GM23248 (cell line): ENCODE data around the gene CDK9.

Experiments used
- EZH2 ChIP-seq: fragments of 200-600 bp; sonication (generic); IDR thresholded peaks from 2 replicates; pipeline ENCODE4 v1.6.1; 2018; ENCODE audit warnings: antibody characterized with exemption, mild to moderate bottlenecking; ENCODE audit not compliant: insufficient read depth, poor library complexity, severe bottlenecking
- EZH2phosphoT487 ChIP-seq: fragments of 200-600 bp; sonication (generic); IDR thresholded peaks from 2 replicates; pipeline ENCODE4 v1.6.1; 2018; ENCODE audit warnings: antibody characterized with exemption, moderate library complexity, mild to moderate bottlenecking, low read depth; ENCODE audit not compliant: insufficient read depth

DNA sequence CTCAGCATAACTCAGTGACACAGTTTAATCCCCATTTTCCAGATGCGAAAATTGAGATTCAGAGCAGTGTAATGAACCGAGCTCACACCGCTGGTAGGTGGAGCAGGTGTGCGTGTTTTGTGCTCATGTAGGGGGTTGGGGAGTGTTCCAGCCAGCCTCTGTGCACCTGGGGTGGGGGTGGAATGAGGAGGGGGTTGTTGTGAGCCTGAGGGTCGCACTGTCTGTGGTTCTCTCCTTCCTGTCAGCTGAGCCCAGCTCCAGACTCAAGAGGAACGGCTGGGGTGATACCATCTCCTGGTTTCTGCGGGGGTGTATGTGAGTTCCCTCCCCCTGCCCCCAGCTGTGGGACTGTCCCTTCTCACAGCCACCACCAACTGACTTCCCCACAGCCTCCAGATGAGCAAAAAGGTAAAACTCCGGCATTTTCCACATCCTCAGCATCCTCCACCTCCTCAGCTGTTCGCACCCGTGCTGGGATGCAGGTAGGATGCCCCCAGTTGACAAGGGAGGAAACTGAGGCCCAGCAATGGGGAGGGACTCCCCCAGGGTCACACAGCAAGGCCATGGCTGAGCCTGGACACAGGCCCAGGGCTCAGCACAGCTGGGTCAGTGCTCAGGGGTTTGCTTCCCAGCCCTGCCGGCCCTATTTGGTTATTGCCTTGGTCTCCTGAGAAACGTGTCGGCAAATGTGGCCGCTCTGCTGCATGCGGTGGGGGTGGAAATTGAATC is 9.5 kb upstream of the CDK9 start:
- TF ChIP-seq EZH2 = no peak
- TF ChIP-seq EZH2phosphoT487 = no peak
